Measurements from ENCODE around the gene LTBP2. TPM values are rescaled to one million over a fixed set of nuclear protein-coding genes. Genes with fewer than 3 reads are reported as not detected.

LTBP2 gene
- total and polyA plus RNA-seq, 2 of the 13 experiments (the other 11 are each of a cell fraction or from before 2014, with no cell fraction given) = 0.20 to 0.41 TPM

GRCh38 chr14:74604157-74604556 lies 7.9 kb downstream of the LTBP2 start:
- no peaks in the 10 kb centered on the region for H3K36me3 ChIP-seq (replicated peaks in 1 of 2; ENCODE audit: control insufficient read depth in 1 of 2, insufficient read depth in 2 of 2, low read length in 2 of 2)
- no peak overlapping the region for H3K4me3 ChIP-seq (replicated peaks in 1 of 3; ENCODE audit: insufficient read depth in 1 of 3, low read depth in 2 of 3, low read length in 3 of 3)
- no peak overlapping the region for H3K9ac ChIP-seq (ENCODE audit: insufficient read depth, low read depth, low read length)
- intact Hi-C loops (cut with micrococcal nuclease; ENCODE audit: unreplicated experiment) = no loop called here
- H4K20me1 ChIP-seq (ENCODE audit: insufficient read depth, low read length) = no peaks in the 10 kb centered on the region
- TF ChIP-seq CEBPG (CRISPR knock-in tag; IDR thresholded peaks at IDR 0.05) (no peak), THAP11 (CRISPR knock-in tag; IDR thresholded peaks at IDR 0.05) (no peak)
- in situ Hi-C loops (cut with HindIII; ENCODE audit: extremely low pct_ligation_motif_present, low pct_unique_long_range_greater_than_20kb) = loop anchor here (25.0 kb wide), 1 partner anchor 183 kb away; no protein-coding TSS in a partner anchor
- H2AFZ ChIP-seq (ENCODE audit: low read length) = no peak overlapping the region
- no peaks in the 10 kb centered on the region for H3K4me1 ChIP-seq (ENCODE audit: insufficient read depth, low read length)
- 18% methylated on average over 5 of the region's 7 CpGs for WGBS (ENCODE audit: low lambda C conversion rate)
- ATAC-seq = no peak
- POLR2A ChIA-PET = no interaction called here
- no peaks in the 10 kb centered on the region for H3K9me3 ChIP-seq (ENCODE audit: low read length)
- H3K27ac ChIP-seq (ENCODE audit: extremely low read length, insufficient read depth, low read length) = no peak overlapping the region
- no peak overlapping the region for H3K4me2 ChIP-seq (ENCODE audit: low read depth, low read length)
- CTCF ChIA-PET (ENCODE audit: low intra/inter-chr PET ratio, low total read pairs) = no interaction called here
- BruUV-seq (replicated peaks) = no TSS peak
- no peak for FAIRE-seq
- H3K27me3 ChIP-seq (ENCODE audit: control insufficient read depth in 1 of 2, insufficient read depth in 2 of 2, low read length in 2 of 2) = peaks cover 0 to 1% of the 10 kb centered on the region in 2 experiments; a peak in 1 of 5 replicates
- no peaks in the 10 kb centered on the region for H3K79me2 ChIP-seq (ENCODE audit: insufficient read depth, low read length)
- DNase-seq (ENCODE audit: low spot score) = no peak

GRCh38 chr14:74601982-74602381 lies 10.1 kb downstream of the LTBP2 start:
- POLR2A ChIA-PET = no interaction called here
- intact Hi-C loops (cut with micrococcal nuclease; ENCODE audit: unreplicated experiment) = no loop called here
- in situ Hi-C loops (cut with HindIII; ENCODE audit: extremely low pct_ligation_motif_present, low pct_unique_long_range_greater_than_20kb) = loop anchor here (25.0 kb wide), 1 partner anchor 185 kb away; no protein-coding TSS in a partner anchor
- no peak for TF ChIP-seq ZNF720 (CRISPR knock-in tag; IDR thresholded peaks at IDR 0.05)
- TF ChIP-seq JDP2 (CRISPR knock-in tag; IDR thresholded peaks at IDR 0.05; ENCODE audit: borderline replicate concordance) = no peak
- no peak for TF ChIP-seq SKI (IDR thresholded peaks at IDR 0.05; ENCODE audit: partially characterized antibody)
- TF ChIP-seq NFE2 (CRISPR knock-in tag; IDR thresholded peaks at IDR 0.05) = no peak
- TF ChIP-seq ZNF512 (CRISPR knock-in tag; IDR thresholded peaks at IDR 0.05) = no peak
- no peak for TF ChIP-seq RORA (CRISPR knock-in tag; IDR thresholded peaks at IDR 0.05)
- no peak for TF ChIP-seq AGO1 (IDR thresholded peaks at IDR 0.05; ENCODE audit: low read depth, low read length, poor library complexity, severe bottlenecking)
- no peak for TF ChIP-seq NFAT5 (CRISPR knock-in tag; IDR thresholded peaks at IDR 0.05)
- no peak for TF ChIP-seq ZNF703 (CRISPR knock-in tag; IDR thresholded peaks at IDR 0.05; ENCODE audit: borderline replicate concordance)
- no peak for TF ChIP-seq E2F5 (CRISPR knock-in tag; conservative IDR thresholded peaks at IDR 0.05)

More at GRCh38 chr14:74601982-74602381, 10.1 kb downstream of the LTBP2 start:
- Histone ChIP-seq H3K27me3 (ENCODE audit: control insufficient read depth in 1 of 2, insufficient read depth in 2 of 2, low read length in 2 of 2) (peaks cover 0 to 1% of the 10 kb centered on the region in 2 experiments; a peak in 1 of 5 replicates), H3K4me2 (ENCODE audit: low read depth, low read length) (no peak overlapping the region), H3K36me3 (replicated peaks in 1 of 2; ENCODE audit: control insufficient read depth in 1 of 2, insufficient read depth in 2 of 2, low read length in 2 of 2) (no peaks in the 10 kb centered on the region), H3K4me1 (ENCODE audit: insufficient read depth, low read length) (no peaks in the 10 kb centered on the region), H4K20me1 (ENCODE audit: insufficient read depth, low read length) (no peaks in the 10 kb centered on the region), H3K27ac (ENCODE audit: extremely low read length, insufficient read depth, low read length) (no peak overlapping the region), H3K4me3 (replicated peaks in 1 of 3; ENCODE audit: insufficient read depth in 1 of 3, low read depth in 2 of 3, low read length in 3 of 3) (no peak overlapping the region), H3K9me3 (ENCODE audit: low read length) (no peaks in the 10 kb centered on the region), H2AFZ (ENCODE audit: low read length) (no peak overlapping the region), H3K79me2 (ENCODE audit: insufficient read depth, low read length) (no peaks in the 10 kb centered on the region), H3K9ac (ENCODE audit: insufficient read depth, low read depth, low read length) (no peak overlapping the region)
- BruUV-seq (replicated peaks) = no TSS peak
- CTCF ChIA-PET (ENCODE audit: low intra/inter-chr PET ratio, low total read pairs) = no interaction called here
- ATAC-seq = no peak
- no peak for FAIRE-seq
- no peak for DNase-seq (ENCODE audit: low spot score)
- WGBS (ENCODE audit: low lambda C conversion rate) = 36% methylated on average over 8 of the region's 11 CpGs

Data from HepG2 (cell line).